GM12878 (cell line): Measurements from ENCODE around the gene TRAPPC6A. TPM values are rescaled to one million over a fixed set of nuclear protein-coding genes. Genes with fewer than 3 reads are reported as not detected.

Experiments used
- EED ChIP-seq: sonication (generic); IDR thresholded peaks from 2 replicates; pipeline ENCODE4 v1.6.1; 2016; ENCODE audit warnings: antibody characterized with exemption, low read depth
- IKZF2 ChIP-seq, 2 experiments: fragments of 450-650 bp; IDR thresholded peaks; 2 replicates each; pipeline ENCODE4 v1.6.1; 2017; ENCODE audit warnings: mild to moderate bottlenecking in 2 of 2, moderate library complexity in 2 of 2
- MYC ChIP-seq: IDR thresholded peaks from 2 replicates; pipeline ENCODE4 v1.6.1; 2011; ENCODE audit warnings: mild to moderate bottlenecking, low read length, moderate library complexity, inconsistent platforms; ENCODE audit not compliant: insufficient read depth, insufficient replicate concordance, insufficient read length, severe bottlenecking
- POLR2AphosphoS5 ChIP-seq: IDR thresholded peaks from 2 replicates; pipeline ENCODE4 v1.6.1; 2011; ENCODE audit warnings: mild to moderate bottlenecking, low read length, inconsistent platforms
- POU2F2 ChIP-seq: IDR thresholded peaks from 3 replicates; pipeline ENCODE4 v1.6.1; 2011; ENCODE audit warnings: low read depth, mild to moderate bottlenecking, low read length, borderline replicate concordance
- RFX5 ChIP-seq: IDR thresholded peaks from 2 replicates; pipeline ENCODE4 v1.6.1; 2011; ENCODE audit warnings: low read depth, low read length, improper control_type of control experiment
- ZNF207 ChIP-seq: fragments of 450-650 bp; IDR thresholded peaks from 2 replicates; pipeline ENCODE4 v1.6.1; 2014; ENCODE audit warnings: antibody characterized with exemption, mild to moderate bottlenecking, borderline replicate concordance
- polyA plus RNA-seq, 11 experiments: library from polyadenylated mRNA; depleted of rRNA in 4 of 11; unstranded in 6 of 11; stranded (reverse) in 5 of 11; fragments of >200 nt; fragmentation: Nextera tagmentation in 4 of 11; fragmentation: Illumina TruSeq in 1 of 11; extraction: Ambion mirVana in 4 of 11; extraction: Trizol in 1 of 11; gene quantifications; 1 replicate in 1 of 11; 2 replicates in 10 of 11; pipeline versions ENCODE4 v1.2.1 to v1.2.3, GENCODE V29; 2011 to 2016; ENCODE audit warnings: inconsistent platforms in 2 of 11, missing spikeins in 2 of 11, low read depth in 1 of 11
- total RNA-seq, 4 experiments: library from RNA; depleted of rRNA in 3 of 4; stranded (reverse); fragments of >200 nt in 3 of 4; fragmentation: Illumina TruSeq in 1 of 4; extraction: Trizol in 1 of 4; gene quantifications; 2 replicates each; pipeline versions ENCODE4 v1.2.1 to v1.2.3, GENCODE V29; 2013 to 2021
- TF ChIP-seq, protein P1 (sequence below): fragments of 450-650 bp; IDR thresholded peaks from 2 replicates; pipeline ENCODE4 v1.6.1; 2017; ENCODE audit warnings: mild to moderate bottlenecking, moderate library complexity
- TF ChIP-seq, protein P2 (sequence below): fragments of 450-650 bp; IDR thresholded peaks from 2 replicates; pipeline ENCODE4 v1.6.1; 2017; ENCODE audit warnings: antibody characterized with exemption, mild to moderate bottlenecking, moderate library complexity

TRAPPC6A gene
- total and polyA plus RNA-seq, 10 of the 15 experiments (the other 5 are each of a cell fraction or from before 2014, with no cell fraction given) = 1.8 to 83.9 (median 35.8) TPM

DNA sequence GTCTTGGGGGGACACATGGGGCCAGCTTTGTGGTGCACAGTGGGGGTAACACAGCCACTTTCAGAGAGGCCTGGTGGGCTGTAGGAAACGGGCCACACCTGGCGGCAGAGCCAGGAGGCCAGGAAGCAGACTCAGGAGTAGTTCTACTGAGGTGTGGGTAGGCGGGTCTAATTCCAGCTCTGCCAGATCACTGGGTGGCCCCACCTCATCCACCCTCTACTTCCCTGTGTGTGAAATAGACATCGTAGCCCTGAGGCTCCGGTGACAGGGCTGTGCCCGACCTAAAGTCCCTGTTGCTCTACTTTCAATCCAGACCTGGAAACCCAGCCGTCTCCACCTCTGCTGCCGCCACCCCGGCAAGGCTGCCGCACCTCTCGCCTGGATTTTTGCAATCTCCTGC lies 21.3 kb downstream of the TRAPPC6A start (continued):
- TF ChIP-seq, protein P1, sequence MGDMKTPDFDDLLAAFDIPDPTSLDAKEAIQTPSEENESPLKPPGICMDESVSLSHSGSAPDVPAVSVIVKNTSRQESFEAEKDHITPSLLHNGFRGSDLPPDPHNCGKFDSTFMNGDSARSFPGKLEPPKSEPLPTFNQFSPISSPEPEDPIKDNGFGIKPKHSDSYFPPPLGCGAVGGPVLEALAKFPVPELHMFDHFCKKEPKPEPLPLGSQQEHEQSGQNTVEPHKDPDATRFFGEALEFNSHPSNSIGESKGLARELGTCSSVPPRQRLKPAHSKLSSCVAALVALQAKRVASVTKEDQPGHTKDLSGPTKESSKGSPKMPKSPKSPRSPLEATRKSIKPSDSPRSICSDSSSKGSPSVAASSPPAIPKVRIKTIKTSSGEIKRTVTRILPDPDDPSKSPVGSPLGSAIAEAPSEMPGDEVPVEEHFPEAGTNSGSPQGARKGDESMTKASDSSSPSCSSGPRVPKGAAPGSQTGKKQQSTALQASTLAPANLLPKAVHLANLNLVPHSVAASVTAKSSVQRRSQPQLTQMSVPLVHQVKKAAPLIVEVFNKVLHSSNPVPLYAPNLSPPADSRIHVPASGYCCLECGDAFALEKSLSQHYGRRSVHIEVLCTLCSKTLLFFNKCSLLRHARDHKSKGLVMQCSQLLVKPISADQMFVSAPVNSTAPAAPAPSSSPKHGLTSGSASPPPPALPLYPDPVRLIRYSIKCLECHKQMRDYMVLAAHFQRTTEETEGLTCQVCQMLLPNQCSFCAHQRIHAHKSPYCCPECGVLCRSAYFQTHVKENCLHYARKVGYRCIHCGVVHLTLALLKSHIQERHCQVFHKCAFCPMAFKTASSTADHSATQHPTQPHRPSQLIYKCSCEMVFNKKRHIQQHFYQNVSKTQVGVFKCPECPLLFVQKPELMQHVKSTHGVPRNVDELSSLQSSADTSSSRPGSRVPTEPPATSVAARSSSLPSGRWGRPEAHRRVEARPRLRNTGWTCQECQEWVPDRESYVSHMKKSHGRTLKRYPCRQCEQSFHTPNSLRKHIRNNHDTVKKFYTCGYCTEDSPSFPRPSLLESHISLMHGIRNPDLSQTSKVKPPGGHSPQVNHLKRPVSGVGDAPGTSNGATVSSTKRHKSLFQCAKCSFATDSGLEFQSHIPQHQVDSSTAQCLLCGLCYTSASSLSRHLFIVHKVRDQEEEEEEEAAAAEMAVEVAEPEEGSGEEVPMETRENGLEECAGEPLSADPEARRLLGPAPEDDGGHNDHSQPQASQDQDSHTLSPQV = no peak
- TF ChIP-seq MYC (no peak), EED (no peak), POU2F2 (no peak), POLR2AphosphoS5 (no peak), ZNF207 (no peak), IKZF2 (IDR thresholded peaks at IDR 0.05) (no peak), RFX5 (no peak)
- TF ChIP-seq, protein P2, sequence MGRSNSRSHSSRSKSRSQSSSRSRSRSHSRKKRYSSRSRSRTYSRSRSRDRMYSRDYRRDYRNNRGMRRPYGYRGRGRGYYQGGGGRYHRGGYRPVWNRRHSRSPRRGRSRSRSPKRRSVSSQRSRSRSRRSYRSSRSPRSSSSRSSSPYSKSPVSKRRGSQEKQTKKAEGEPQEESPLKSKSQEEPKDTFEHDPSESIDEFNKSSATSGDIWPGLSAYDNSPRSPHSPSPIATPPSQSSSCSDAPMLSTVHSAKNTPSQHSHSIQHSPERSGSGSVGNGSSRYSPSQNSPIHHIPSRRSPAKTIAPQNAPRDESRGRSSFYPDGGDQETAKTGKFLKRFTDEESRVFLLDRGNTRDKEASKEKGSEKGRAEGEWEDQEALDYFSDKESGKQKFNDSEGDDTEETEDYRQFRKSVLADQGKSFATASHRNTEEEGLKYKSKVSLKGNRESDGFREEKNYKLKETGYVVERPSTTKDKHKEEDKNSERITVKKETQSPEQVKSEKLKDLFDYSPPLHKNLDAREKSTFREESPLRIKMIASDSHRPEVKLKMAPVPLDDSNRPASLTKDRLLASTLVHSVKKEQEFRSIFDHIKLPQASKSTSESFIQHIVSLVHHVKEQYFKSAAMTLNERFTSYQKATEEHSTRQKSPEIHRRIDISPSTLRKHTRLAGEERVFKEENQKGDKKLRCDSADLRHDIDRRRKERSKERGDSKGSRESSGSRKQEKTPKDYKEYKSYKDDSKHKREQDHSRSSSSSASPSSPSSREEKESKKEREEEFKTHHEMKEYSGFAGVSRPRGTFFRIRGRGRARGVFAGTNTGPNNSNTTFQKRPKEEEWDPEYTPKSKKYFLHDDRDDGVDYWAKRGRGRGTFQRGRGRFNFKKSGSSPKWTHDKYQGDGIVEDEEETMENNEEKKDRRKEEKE = no peak
